Measurements from ENCODE around the gene LRRC27. TPM values are rescaled to one million over a fixed set of nuclear protein-coding genes. Genes with fewer than 3 reads are reported as not detected.

Gene LRRC27
- total RNA-seq (2022; extraction: Qiagen RNA extraction; ENCODE audit: low read depth): 4.8 to 6.6 TPM (median 5.5 TPM) in 5 replicates

GRCh38 chr10:132331601-132332432 lies at the start of gene LRRC27:
LRRC27 (plus strand) TSS chr10:132332193; CDS start chr10:132333525, 1,332 bp downstream.

GRCh38 chr10:132307823-132308586 lies 24.0 kb upstream of the LRRC27 start, which contains the start of gene STK32C:
STK32C (minus strand) TSS chr10:132307950; CDS start chr10:132307833, 117 bp downstream.

GRCh38 chr10:132397036-132397541 lies 65.1 kb downstream of the LRRC27 start, which contains the start of gene PWWP2B:
PWWP2B (plus strand) TSS chr10:132397200; CDS start chr10:132397227, 27 bp downstream.

Other genes with a start within 250 kb of the LRRC27 start
- 15.5 to 18.8 TPM (median 18.5 TPM) in 5 replicates for gene DPYSL4, start 145.2 kb upstream of the LRRC27 start, total RNA-seq (2022; extraction: Qiagen RNA extraction; ENCODE audit: low read depth)
- 35.9 to 48.8 TPM (median 46.9 TPM) in 5 replicates for gene STK32C, start 24.2 kb upstream of the LRRC27 start, total RNA-seq (2022; extraction: Qiagen RNA extraction; ENCODE audit: low read depth)
- 12.9 to 17.1 TPM (median 16.0 TPM) in 5 replicates for gene PWWP2B, start 65.0 kb downstream of the LRRC27 start, total RNA-seq (2022; extraction: Qiagen RNA extraction; ENCODE audit: low read depth)
- 12.7 to 13.8 TPM (median 12.8 TPM) in 5 replicates for gene INPP5A, start 205.6 kb downstream of the LRRC27 start, total RNA-seq (2022; extraction: Qiagen RNA extraction; ENCODE audit: low read depth)

Data from A549 treated with GW870086 at 1 μM for 4 hours (cell line).